A549 (cell line): ENCODE measurements around the gene UBA7.
A peak's percentile ranks its signal among the peaks of the same experiment; 100 is the strongest.

Experiments
- CEBPB ChIP-seq, 2 experiments: fragments of >200 bp in 1 of 2; sonication (Bioruptor Twin) in 1 of 2; formaldehyde crosslinking in 1 of 2; IDR thresholded peaks; 2 replicates each; pipeline ENCODE4 v1.6.1; 2012 to 2016
- FOXS1 ChIP-seq: fragments of 250-450 bp; sonication (Bioruptor Pico); IDR thresholded peaks from 2 replicates; pipeline ENCODE4 v1.5.0; 2020; ENCODE audit warnings: mild to moderate bottlenecking, moderate library complexity
- MAX ChIP-seq: IDR thresholded peaks from 2 replicates; pipeline ENCODE4 v1.6.1; 2012
- POLR2A ChIP-seq: IDR thresholded peaks from 2 replicates; pipeline ENCODE4 v1.6.1; 2012; ENCODE audit warnings: mild to moderate bottlenecking, low read length
- RFX5 ChIP-seq: fragments of 450-650 bp; IDR thresholded peaks from 2 replicates; pipeline ENCODE4 v1.7.1; 2014; ENCODE audit warnings: antibody characterized with exemption, mild to moderate bottlenecking, moderate library complexity
- ZNF302 ChIP-seq: fragments of 250-450 bp; sonication (Bioruptor Pico); IDR thresholded peaks from 2 replicates; pipeline ENCODE4 v1.9.0; 2021; ENCODE audit warnings: inconsistent platforms, mild to moderate bottlenecking, moderate library complexity
- TF ChIP-seq, protein P1 (sequence below): fragments of >200 bp; sonication (Bioruptor Twin); formaldehyde crosslinking; IDR thresholded peaks from 3 replicates; pipeline ENCODE4 v1.5.1; 2016
- TF ChIP-seq, protein P2 (sequence below): fragments of 200-600 bp; sonication (generic); IDR thresholded peaks from 2 replicates; pipeline ENCODE4 v1.6.1; 2016; ENCODE audit warnings: antibody characterized with exemption, mild to moderate bottlenecking, moderate library complexity

GRCh38 chr3:49856181-49857005 lies 42.6 kb upstream of the UBA7 start, which contains the start of gene TRAIP:
- TF ChIP-seq CEBPB (IDR thresholded peaks at IDR 0.05): no peak
- TF ChIP-seq, protein P1, sequence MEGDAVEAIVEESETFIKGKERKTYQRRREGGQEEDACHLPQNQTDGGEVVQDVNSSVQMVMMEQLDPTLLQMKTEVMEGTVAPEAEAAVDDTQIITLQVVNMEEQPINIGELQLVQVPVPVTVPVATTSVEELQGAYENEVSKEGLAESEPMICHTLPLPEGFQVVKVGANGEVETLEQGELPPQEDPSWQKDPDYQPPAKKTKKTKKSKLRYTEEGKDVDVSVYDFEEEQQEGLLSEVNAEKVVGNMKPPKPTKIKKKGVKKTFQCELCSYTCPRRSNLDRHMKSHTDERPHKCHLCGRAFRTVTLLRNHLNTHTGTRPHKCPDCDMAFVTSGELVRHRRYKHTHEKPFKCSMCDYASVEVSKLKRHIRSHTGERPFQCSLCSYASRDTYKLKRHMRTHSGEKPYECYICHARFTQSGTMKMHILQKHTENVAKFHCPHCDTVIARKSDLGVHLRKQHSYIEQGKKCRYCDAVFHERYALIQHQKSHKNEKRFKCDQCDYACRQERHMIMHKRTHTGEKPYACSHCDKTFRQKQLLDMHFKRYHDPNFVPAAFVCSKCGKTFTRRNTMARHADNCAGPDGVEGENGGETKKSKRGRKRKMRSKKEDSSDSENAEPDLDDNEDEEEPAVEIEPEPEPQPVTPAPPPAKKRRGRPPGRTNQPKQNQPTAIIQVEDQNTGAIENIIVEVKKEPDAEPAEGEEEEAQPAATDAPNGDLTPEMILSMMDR: no peak
- TF ChIP-seq POLR2A: peak; percentile 62
- TF ChIP-seq, protein P2, sequence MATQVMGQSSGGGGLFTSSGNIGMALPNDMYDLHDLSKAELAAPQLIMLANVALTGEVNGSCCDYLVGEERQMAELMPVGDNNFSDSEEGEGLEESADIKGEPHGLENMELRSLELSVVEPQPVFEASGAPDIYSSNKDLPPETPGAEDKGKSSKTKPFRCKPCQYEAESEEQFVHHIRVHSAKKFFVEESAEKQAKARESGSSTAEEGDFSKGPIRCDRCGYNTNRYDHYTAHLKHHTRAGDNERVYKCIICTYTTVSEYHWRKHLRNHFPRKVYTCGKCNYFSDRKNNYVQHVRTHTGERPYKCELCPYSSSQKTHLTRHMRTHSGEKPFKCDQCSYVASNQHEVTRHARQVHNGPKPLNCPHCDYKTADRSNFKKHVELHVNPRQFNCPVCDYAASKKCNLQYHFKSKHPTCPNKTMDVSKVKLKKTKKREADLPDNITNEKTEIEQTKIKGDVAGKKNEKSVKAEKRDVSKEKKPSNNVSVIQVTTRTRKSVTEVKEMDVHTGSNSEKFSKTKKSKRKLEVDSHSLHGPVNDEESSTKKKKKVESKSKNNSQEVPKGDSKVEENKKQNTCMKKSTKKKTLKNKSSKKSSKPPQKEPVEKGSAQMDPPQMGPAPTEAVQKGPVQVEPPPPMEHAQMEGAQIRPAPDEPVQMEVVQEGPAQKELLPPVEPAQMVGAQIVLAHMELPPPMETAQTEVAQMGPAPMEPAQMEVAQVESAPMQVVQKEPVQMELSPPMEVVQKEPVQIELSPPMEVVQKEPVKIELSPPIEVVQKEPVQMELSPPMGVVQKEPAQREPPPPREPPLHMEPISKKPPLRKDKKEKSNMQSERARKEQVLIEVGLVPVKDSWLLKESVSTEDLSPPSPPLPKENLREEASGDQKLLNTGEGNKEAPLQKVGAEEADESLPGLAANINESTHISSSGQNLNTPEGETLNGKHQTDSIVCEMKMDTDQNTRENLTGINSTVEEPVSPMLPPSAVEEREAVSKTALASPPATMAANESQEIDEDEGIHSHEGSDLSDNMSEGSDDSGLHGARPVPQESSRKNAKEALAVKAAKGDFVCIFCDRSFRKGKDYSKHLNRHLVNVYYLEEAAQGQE: no peak
- peak; percentile 87 for TF ChIP-seq MAX
- no peak for TF ChIP-seq ZNF302
- TF ChIP-seq FOXS1 (CRISPR knock-in tag): no peak
- TF ChIP-seq RFX5: no peak
